Fibroblast of lung (primary cell): ENCODE measurements around the gene NUDT14. TPM values are rescaled to one million over a fixed set of nuclear protein-coding genes. Genes with fewer than 3 reads are reported as not detected.

ENCODE experiments used
- DNase-seq, 2 donors: peaks; one replicate each; pipeline versions ENCODE4 v3.0.0 to v3.0.0-alpha.2; 2010; ENCODE audit warnings: low read depth in 2 of 2
- H2AFZ ChIP-seq: 2 replicates; pipeline ENCODE4 v1.5.1; 2012; ENCODE audit warnings: low read length, control low read depth, inconsistent platforms
- H3K27ac ChIP-seq: 2 replicates; pipeline ENCODE4 v1.5.1; 2011; ENCODE audit warnings: low read length, control low read depth; ENCODE audit not compliant: insufficient read depth
- H3K27me3 ChIP-seq: 2 replicates; pipeline ENCODE4 v1.5.1; 2011; ENCODE audit warnings: mild to moderate bottlenecking, low read length; ENCODE audit not compliant: control insufficient read depth, insufficient read depth
- H3K36me3 ChIP-seq: 2 replicates; pipeline ENCODE4 v1.5.1; 2011; ENCODE audit warnings: low read length; ENCODE audit not compliant: control insufficient read depth, insufficient read depth
- H3K4me1 ChIP-seq: 2 replicates; pipeline ENCODE4 v1.5.1; 2011; ENCODE audit warnings: low read length; ENCODE audit not compliant: control insufficient read depth, insufficient read depth; ENCODE audit errors: extremely low read depth
- H3K4me2 ChIP-seq: 2 replicates; pipeline ENCODE4 v1.5.1; 2011; ENCODE audit warnings: low read length, control low read depth; ENCODE audit not compliant: insufficient read depth; ENCODE audit errors: extremely low read depth
- H3K4me3 ChIP-seq, 4 experiments: fragments of 200-600 bp in 1 of 4; sonication (generic) in 1 of 4; replicated peaks in 1 of 4; 2 replicates each; pipeline ENCODE4 v1.5.1; 2011 to 2016; ENCODE audit warnings: low read length in 4 of 4, low read depth in 3 of 4, mild to moderate bottlenecking in 3 of 4, control low read depth in 2 of 4, inconsistent platforms in 1 of 4, mixed read lengths in 1 of 4; ENCODE audit not compliant: insufficient read depth in 1 of 4; ENCODE audit errors: control extremely low read depth in 1 of 4
- H3K79me2 ChIP-seq: 2 replicates; pipeline ENCODE4 v1.5.1; 2012; ENCODE audit warnings: mild to moderate bottlenecking, low read length, inconsistent platforms; ENCODE audit not compliant: control insufficient read depth, insufficient read depth
- H3K9ac ChIP-seq: 2 replicates; pipeline ENCODE4 v1.5.1; 2011; ENCODE audit warnings: mild to moderate bottlenecking, low read length, control low read depth; ENCODE audit not compliant: insufficient read depth
- H3K9me3 ChIP-seq: 2 replicates; pipeline ENCODE4 v1.5.1; 2012; ENCODE audit warnings: low read depth, low read length; ENCODE audit not compliant: control insufficient read depth, insufficient read depth
- H4K20me1 ChIP-seq: 2 replicates; pipeline ENCODE4 v1.5.1; 2011; ENCODE audit warnings: low read length; ENCODE audit not compliant: control insufficient read depth, insufficient read depth; ENCODE audit errors: extremely low read depth
- EZH2 ChIP-seq: IDR thresholded peaks from 2 replicates; pipeline ENCODE4 v1.5.1; 2012; ENCODE audit warnings: low read length, control low read depth, mild to moderate bottlenecking; ENCODE audit errors: missing control alignments
- polyA plus RNA-seq, 2 donors: library from polyadenylated mRNA; depleted of rRNA in 1 of 2; stranded (reverse) in 1 of 2; unstranded in 1 of 2; fragments of >200 nt; gene quantifications; 2 replicates each; pipeline ENCODE4 v1.2.1, GENCODE V29; 2011 to 2012; ENCODE audit warnings: missing spikeins in 1 of 2
- total RNA-seq: library from RNA; depleted of rRNA; stranded (reverse); fragments of >200 nt; gene quantifications from 2 replicates; pipeline ENCODE4 v1.2.1, GENCODE V29; 2014
- TF ChIP-seq, protein P1 (sequence below), 2 donors: IDR thresholded peaks in 1 of 2; conservative IDR thresholded peaks in 1 of 2; 1 replicate in 1 of 2; 2 replicates in 1 of 2; pipeline ENCODE4 v1.5.1; 2011 to 2012; ENCODE audit warnings: low read length in 2 of 2, control low read depth in 1 of 2, inconsistent platforms in 1 of 2, low read depth in 1 of 2, mild to moderate bottlenecking in 1 of 2

Gene NUDT14
- total and polyA plus RNA-seq, 2 donors (not counting 1 experiment from before 2014, with no cell fraction given), result 6.7 to 14.2 TPM

- Histone ChIP-seq H3K4me2 (no peak overlapping the region), H3K79me2 (no peaks in the 10 kb centered on the region), H4K20me1 (no peaks in the 10 kb centered on the region), H3K36me3 (no peaks in the 10 kb centered on the region), H2AFZ (no peak overlapping the region), H3K27me3 (no peaks in the 10 kb centered on the region), H3K9me3 (no peaks in the 10 kb centered on the region), H3K4me3 (no peak overlapping the region), H3K27ac (no peak overlapping the region), H3K9ac (no peak overlapping the region), H3K4me1 (no peaks in the 10 kb centered on the region)
- no peak for DNase-seq
- TF ChIP-seq EZH2, result no peak
- TF ChIP-seq, protein P1, sequence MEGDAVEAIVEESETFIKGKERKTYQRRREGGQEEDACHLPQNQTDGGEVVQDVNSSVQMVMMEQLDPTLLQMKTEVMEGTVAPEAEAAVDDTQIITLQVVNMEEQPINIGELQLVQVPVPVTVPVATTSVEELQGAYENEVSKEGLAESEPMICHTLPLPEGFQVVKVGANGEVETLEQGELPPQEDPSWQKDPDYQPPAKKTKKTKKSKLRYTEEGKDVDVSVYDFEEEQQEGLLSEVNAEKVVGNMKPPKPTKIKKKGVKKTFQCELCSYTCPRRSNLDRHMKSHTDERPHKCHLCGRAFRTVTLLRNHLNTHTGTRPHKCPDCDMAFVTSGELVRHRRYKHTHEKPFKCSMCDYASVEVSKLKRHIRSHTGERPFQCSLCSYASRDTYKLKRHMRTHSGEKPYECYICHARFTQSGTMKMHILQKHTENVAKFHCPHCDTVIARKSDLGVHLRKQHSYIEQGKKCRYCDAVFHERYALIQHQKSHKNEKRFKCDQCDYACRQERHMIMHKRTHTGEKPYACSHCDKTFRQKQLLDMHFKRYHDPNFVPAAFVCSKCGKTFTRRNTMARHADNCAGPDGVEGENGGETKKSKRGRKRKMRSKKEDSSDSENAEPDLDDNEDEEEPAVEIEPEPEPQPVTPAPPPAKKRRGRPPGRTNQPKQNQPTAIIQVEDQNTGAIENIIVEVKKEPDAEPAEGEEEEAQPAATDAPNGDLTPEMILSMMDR (conservative IDR thresholded peaks at IDR 0.05 in 1 of 2, IDR thresholded peaks at IDR 0.05 in 1 of 2; ENCODE audit: low read depth in 1 of 2, low read length in 2 of 2), result no peak
These were observed 25.3 kb downstream of the NUDT14 start for GRCh38 chr14:105155681-105156413.

DNA sequence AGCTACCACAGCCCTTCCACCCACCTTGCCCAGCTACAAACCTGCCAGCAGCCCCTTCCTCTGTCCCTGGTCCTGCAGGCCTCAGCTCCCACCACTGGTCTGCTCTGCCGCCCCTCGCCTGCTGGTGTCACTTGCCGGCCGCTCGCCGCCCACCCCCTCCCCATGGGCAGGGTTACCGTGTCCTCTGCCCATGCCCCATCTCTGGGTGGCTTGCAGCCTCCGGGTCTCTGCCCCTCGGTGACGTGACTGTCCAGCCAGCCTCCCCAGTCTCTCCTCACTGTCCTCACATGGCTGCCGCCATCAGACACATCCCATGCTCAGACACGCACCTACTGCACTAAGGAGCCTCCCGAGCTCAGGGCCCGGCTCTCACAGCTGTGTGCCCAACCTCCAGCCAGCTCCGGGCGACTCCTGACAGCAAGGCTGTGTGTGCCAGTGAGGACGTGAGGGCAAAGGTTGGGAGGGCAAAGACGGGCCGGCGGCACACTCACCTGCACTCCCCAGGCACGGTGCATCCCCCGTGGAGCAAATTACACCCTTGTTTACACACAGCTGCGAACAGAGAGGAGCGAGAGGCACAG is 26.0 kb downstream of the NUDT14 start:
- H4K20me1 ChIP-seq, result no peaks in the 10 kb centered on the region

GRCh38 chr14:105154476-105154871 is 26.6 kb downstream of the NUDT14 start:
- no peak for DNase-seq
- Histone ChIP-seq H3K79me2 (no peaks in the 10 kb centered on the region), H3K9me3 (no peaks in the 10 kb centered on the region), H2AFZ (no peak overlapping the region), H3K4me2 (no peak overlapping the region), H3K27me3 (no peaks in the 10 kb centered on the region), H3K4me3 (no peak overlapping the region), H3K36me3 (no peaks in the 10 kb centered on the region), H3K27ac (no peak overlapping the region), H3K9ac (no peak overlapping the region), H3K4me1 (no peaks in the 10 kb centered on the region), H4K20me1 (no peaks in the 10 kb centered on the region)
- TF ChIP-seq EZH2, result no peak
- TF ChIP-seq, protein P1 (conservative IDR thresholded peaks at IDR 0.05 in 1 of 2, IDR thresholded peaks at IDR 0.05 in 1 of 2; ENCODE audit: low read depth in 1 of 2, low read length in 2 of 2), result no peak

More for the DNA sequence above, 26.0 kb downstream of the NUDT14 start:
- Histone ChIP-seq H3K36me3 (no peaks in the 10 kb centered on the region), H3K4me3 (no peak overlapping the region), H3K79me2 (no peaks in the 10 kb centered on the region), H3K9me3 (no peaks in the 10 kb centered on the region), H3K4me1 (no peaks in the 10 kb centered on the region), H2AFZ (no peak overlapping the region), H3K4me2 (no peak overlapping the region), H3K27me3 (no peaks in the 10 kb centered on the region), H3K27ac (no peak overlapping the region), H3K9ac (no peak overlapping the region)
- DNase-seq, result no peak
- no peak for TF ChIP-seq EZH2
- TF ChIP-seq, protein P1 (conservative IDR thresholded peaks at IDR 0.05 in 1 of 2, IDR thresholded peaks at IDR 0.05 in 1 of 2; ENCODE audit: low read depth in 1 of 2, low read length in 2 of 2), result no peak
